ENCODE data around the gene OR10P1.
"Not testable (repeated sequence)": the region's sequence is repeated elsewhere in the genome, so short reads cannot be mapped to it uniquely, and the experiment has no call there.

The OR10P1 gene

GRCh38 chr12:55636853-55637252 is at the start of gene OR10P1:
Gene OR10P1 (plus strand): TSS chr12:55636892. CDS start chr12:55636892, 0 bp downstream.
- Histone ChIP-seq H3F3A (ENCODE audit: insufficient read depth, low read length) (no peaks in the 10 kb centered on the region), H3K36me3 (replicated peaks; ENCODE audit: insufficient read depth, low read length) (no peaks in the 10 kb centered on the region), H3K4me1 (ENCODE audit: low read length) (no peaks in the 10 kb centered on the region), H2AFZ (ENCODE audit: low read length) (no peak within 1 kb of the TSS), H4K20me1 (ENCODE audit: insufficient read depth, low read length) (no peaks in the 10 kb centered on the region), H3K27me3 (replicated peaks; ENCODE audit: insufficient read depth, low read length) (no peaks in the 10 kb centered on the region), H3K9ac (ENCODE audit: low read length) (no peak within 1 kb of the TSS), H3K9me3 (replicated peaks; ENCODE audit: insufficient read depth, low read length) (no peaks in the 10 kb centered on the region), H3K9me2 (replicated peaks; ENCODE audit: insufficient read depth, low read length) (no peaks in the 10 kb centered on the region), H3K4me3 (ENCODE audit: low read length) (no peak within 1 kb of the TSS), H3K27ac (ENCODE audit: low read length) (no peak within 1 kb of the TSS), H3K4me2 (ENCODE audit: low read depth, low read length) (no peak within 1 kb of the TSS), H3K79me2 (ENCODE audit: low read length) (no peaks in the 10 kb centered on the region)
- no peak for DNase-seq
- TF ChIP-seq EZH2 (optimal IDR thresholded peaks at IDR 0.05; ENCODE audit: low read depth, low read length) (no peak), CTCF (IDR thresholded peaks at IDR 0.05; ENCODE audit: low read length) (no peak), EZH2phosphoT487 (IDR thresholded peaks at IDR 0.05; ENCODE audit: low read length) (no peak)

GRCh38 chr12:55590152-55590551 is 46.5 kb upstream of the OR10P1 start:
- not testable (repeated sequence) for H3K4me3 ChIP-seq (ENCODE audit: low read length); H3K9me3 ChIP-seq (replicated peaks; ENCODE audit: insufficient read depth, low read length); DNase-seq; H3K27me3 ChIP-seq (replicated peaks; ENCODE audit: insufficient read depth, low read length); H3K36me3 ChIP-seq (replicated peaks; ENCODE audit: insufficient read depth, low read length); H4K20me1 ChIP-seq (ENCODE audit: insufficient read depth, low read length); H2AFZ ChIP-seq (ENCODE audit: low read length); H3K4me2 ChIP-seq (ENCODE audit: low read depth, low read length); H3K9ac ChIP-seq (ENCODE audit: low read length); H3K79me2 ChIP-seq (ENCODE audit: low read length); H3K27ac ChIP-seq (ENCODE audit: low read length); H3K4me1 ChIP-seq (ENCODE audit: low read length); H3K9me2 ChIP-seq (replicated peaks; ENCODE audit: insufficient read depth, low read length); H3F3A ChIP-seq (ENCODE audit: insufficient read depth, low read length)

- Histone ChIP-seq H3K4me1 (ENCODE audit: low read length) (peaks cover 11% of the 10 kb centered on the region), H3K79me2 (ENCODE audit: low read length) (no peaks in the 10 kb centered on the region), H3K36me3 (replicated peaks; ENCODE audit: insufficient read depth, low read length) (no peaks in the 10 kb centered on the region), H3K27me3 (replicated peaks; ENCODE audit: insufficient read depth, low read length) (no peaks in the 10 kb centered on the region), H3K4me3 (ENCODE audit: low read length) (no peak overlapping the region), H3K4me2 (ENCODE audit: low read depth, low read length) (no peak overlapping the region), H3K9me2 (replicated peaks; ENCODE audit: insufficient read depth, low read length) (no peaks in the 10 kb centered on the region), H3K27ac (ENCODE audit: low read length) (no peak overlapping the region), H3F3A (ENCODE audit: insufficient read depth, low read length) (0 out of 2 replicates have a peak, but pooled peaks cover 7% of the 10 kb centered on the region), H3K9me3 (replicated peaks; ENCODE audit: insufficient read depth, low read length) (no peaks in the 10 kb centered on the region), H2AFZ (ENCODE audit: low read length) (no peak overlapping the region), H4K20me1 (ENCODE audit: insufficient read depth, low read length) (no peaks in the 10 kb centered on the region), H3K9ac (ENCODE audit: low read length) (no peak overlapping the region)
- DNase-seq, result no peak
- TF ChIP-seq EZH2 (optimal IDR thresholded peaks at IDR 0.05; ENCODE audit: low read depth, low read length) (no peak), EZH2phosphoT487 (IDR thresholded peaks at IDR 0.05; ENCODE audit: low read length) (no peak), CTCF (IDR thresholded peaks at IDR 0.05; ENCODE audit: low read length) (no peak)
These were observed 28.7 kb upstream of the OR10P1 start for GRCh38 chr12:55607821-55608594.

GRCh38 chr12:55610598-55610997 is 26.1 kb upstream of the OR10P1 start:
- DNase-seq, result no peak
- Histone ChIP-seq H2AFZ (ENCODE audit: low read length) (no peak overlapping the region), H3K4me1 (ENCODE audit: low read length) (peaks cover 13% of the 10 kb centered on the region), H3K36me3 (replicated peaks; ENCODE audit: insufficient read depth, low read length) (no peaks in the 10 kb centered on the region), H3K79me2 (ENCODE audit: low read length) (no peaks in the 10 kb centered on the region), H3K27me3 (replicated peaks; ENCODE audit: insufficient read depth, low read length) (no peaks in the 10 kb centered on the region), H3K9me3 (replicated peaks; ENCODE audit: insufficient read depth, low read length) (no peaks in the 10 kb centered on the region), H4K20me1 (ENCODE audit: insufficient read depth, low read length) (no peaks in the 10 kb centered on the region), H3K4me2 (ENCODE audit: low read depth, low read length) (no peak overlapping the region), H3K9ac (ENCODE audit: low read length) (no peak overlapping the region), H3K4me3 (ENCODE audit: low read length) (no peak overlapping the region), H3K27ac (ENCODE audit: low read length) (no peak overlapping the region), H3K9me2 (replicated peaks; ENCODE audit: insufficient read depth, low read length) (no peaks in the 10 kb centered on the region), H3F3A (ENCODE audit: insufficient read depth, low read length) (0 out of 2 replicates have a peak, but pooled peaks cover 7% of the 10 kb centered on the region)
- TF ChIP-seq CTCF (IDR thresholded peaks at IDR 0.05; ENCODE audit: low read length) (no peak), EZH2 (optimal IDR thresholded peaks at IDR 0.05; ENCODE audit: low read depth, low read length) (no peak), EZH2phosphoT487 (IDR thresholded peaks at IDR 0.05; ENCODE audit: low read length) (no peak)

Data from MM.1S (cell line).